Measurements from ENCODE around the gene LIMK1. TPM values are rescaled to one million over a fixed set of nuclear protein-coding genes. Genes with fewer than 3 reads are reported as not detected.

Gene LIMK1
- total RNA-seq, 1 experiment from 2014 or later = 34.4 TPM

GRCh38 chr7:74071121-74071520 is 12.5 kb upstream of the LIMK1 start:
- CTCF ChIA-PET = no interaction called here

GRCh38 chr7:74074770-74075169 is 8.8 kb upstream of the LIMK1 start:
- BruUV-seq (replicated peaks) = no TSS peak
- H3K4me1 Mint-ChIP-seq (ENCODE audit: low read depth, unreplicated experiment) = no peaks in the 10 kb centered on the region
- no peaks in the 10 kb centered on the region for H3K36me3 Mint-ChIP-seq (ENCODE audit: insufficient read depth, unreplicated experiment)
- intact Hi-C loops (cut with micrococcal nuclease; ENCODE audit: unreplicated experiment) = no loop called here
- no peak overlapping the region for H3K4me3 Mint-ChIP-seq (ENCODE audit: low read depth, unreplicated experiment)
- no peak for TF ChIP-seq CTCF (IDR thresholded peaks at IDR 0.05; ENCODE audit: unreplicated experiment)
- DNase-seq = no peak
- H3K27ac Mint-ChIP-seq (ENCODE audit: unreplicated experiment) = no peak overlapping the region
- CTCF ChIA-PET = no interaction called here
- no peaks in the 10 kb centered on the region for H3K27me3 Mint-ChIP-seq (ENCODE audit: unreplicated experiment)
- H3K9me3 Mint-ChIP-seq (ENCODE audit: low read depth, unreplicated experiment) = no peaks in the 10 kb centered on the region

More at GRCh38 chr7:74071121-74071520, 12.5 kb upstream of the LIMK1 start:
- intact Hi-C loops (cut with micrococcal nuclease; ENCODE audit: unreplicated experiment) = no loop called here
- TF ChIP-seq CTCF (IDR thresholded peaks at IDR 0.05; ENCODE audit: unreplicated experiment) = no peak
- no peak for DNase-seq
- Mint-ChIP-seq H3K27ac (ENCODE audit: unreplicated experiment) (no peak overlapping the region), H3K4me3 (ENCODE audit: low read depth, unreplicated experiment) (no peak overlapping the region), H3K36me3 (ENCODE audit: insufficient read depth, unreplicated experiment) (no peaks in the 10 kb centered on the region), H3K9me3 (ENCODE audit: low read depth, unreplicated experiment) (no peaks in the 10 kb centered on the region), H3K27me3 (ENCODE audit: unreplicated experiment) (no peaks in the 10 kb centered on the region), H3K4me1 (ENCODE audit: low read depth, unreplicated experiment) (no peaks in the 10 kb centered on the region)
- no TSS peak for BruUV-seq (replicated peaks)

GRCh38 chr7:74078461-74078860 is 5.1 kb upstream of the LIMK1 start:
- CTCF ChIA-PET = interaction anchor here (0.7 kb wide), 1 partner anchor 14 kb away, joined by 10 read pairs; no protein-coding TSS in a partner anchor
- DNase-seq = no peak
- no TSS peak for BruUV-seq (replicated peaks)
- H3K27me3 Mint-ChIP-seq (ENCODE audit: unreplicated experiment) = no peaks in the 10 kb centered on the region
- TF ChIP-seq CTCF (IDR thresholded peaks at IDR 0.05; ENCODE audit: unreplicated experiment) = no peak
- H3K9me3 Mint-ChIP-seq (ENCODE audit: low read depth, unreplicated experiment) = no peaks in the 10 kb centered on the region
- H3K36me3 Mint-ChIP-seq (ENCODE audit: insufficient read depth, unreplicated experiment) = no peaks in the 10 kb centered on the region
- H3K4me1 Mint-ChIP-seq (ENCODE audit: low read depth, unreplicated experiment) = no peaks in the 10 kb centered on the region
- intact Hi-C loops (cut with micrococcal nuclease; ENCODE audit: unreplicated experiment) = no loop called here
- H3K27ac Mint-ChIP-seq (ENCODE audit: unreplicated experiment) = no peak overlapping the region
- no peak overlapping the region for H3K4me3 Mint-ChIP-seq (ENCODE audit: low read depth, unreplicated experiment)

GRCh38 chr7:74082770-74083116 is 861 bp upstream of the LIMK1 start:
- no TSS peak for BruUV-seq (replicated peaks)
- DNase-seq = no peak
- no peaks in the 10 kb centered on the region for H3K4me1 Mint-ChIP-seq (ENCODE audit: low read depth, unreplicated experiment)
- peaks cover 39% of the 10 kb centered on the region for H3K36me3 Mint-ChIP-seq (ENCODE audit: insufficient read depth, unreplicated experiment)
- intact Hi-C loops (cut with micrococcal nuclease; ENCODE audit: unreplicated experiment) = no loop called here
- TF ChIP-seq CTCF (IDR thresholded peaks at IDR 0.05; ENCODE audit: unreplicated experiment) = no peak
- no peak overlapping the region for H3K27ac Mint-ChIP-seq (ENCODE audit: unreplicated experiment)
- H3K27me3 Mint-ChIP-seq (ENCODE audit: unreplicated experiment) = no peaks in the 10 kb centered on the region
- CTCF ChIA-PET = no interaction called here
- no peaks in the 10 kb centered on the region for H3K9me3 Mint-ChIP-seq (ENCODE audit: low read depth, unreplicated experiment)
- no peak overlapping the region for H3K4me3 Mint-ChIP-seq (ENCODE audit: low read depth, unreplicated experiment)

Measured in Calu3 (cell line).